Peyer's patch (tissue), 4 donors: ENCODE measurements around the gene SH3TC1. TPM values are rescaled to one million over a fixed set of nuclear protein-coding genes. Genes with fewer than 3 reads are reported as not detected.
A peak's percentile ranks its signal among the peaks of the same experiment; 100 is the strongest.

Source experiments
- DNase-seq, 3 donors: peaks; one replicate each; pipeline ENCODE4 v3.0.0-alpha.2; 2017 to 2019
- H3K27ac ChIP-seq, 4 donors: fragments of 200-600 bp; sonication (generic); one replicate each; pipeline ENCODE4 v1.5.1; 2016 to 2019
- H3K27me3 ChIP-seq, 2 donors: fragments of 200-600 bp; sonication (generic); one replicate each; pipeline ENCODE4 v1.5.1; 2019
- H3K36me3 ChIP-seq, 3 donors: fragments of 200-600 bp; sonication (generic); one replicate each; pipeline ENCODE4 v1.5.1; 2016 to 2019
- H3K4me1 ChIP-seq, 4 donors: fragments of 200-600 bp; sonication (generic); one replicate each; pipeline ENCODE4 v1.5.1; 2016 to 2019
- H3K4me3 ChIP-seq, 4 donors: fragments of 200-600 bp; sonication (generic); 1 replicate in 3 of 4; 2 replicates in 1 of 4; pipeline ENCODE4 v1.5.1; 2016 to 2019; ENCODE audit warnings: mild to moderate bottlenecking in 1 of 4
- H3K9me3 ChIP-seq, 4 donors: fragments of 200-600 bp; sonication (generic); one replicate each; pipeline ENCODE4 v1.5.1; 2016 to 2019; ENCODE audit warnings: mild to moderate bottlenecking in 1 of 4
- CTCF ChIP-seq, 6 experiments: fragments of 450-650 bp in 4 of 6; fragments of 200-600 bp in 2 of 6; sonication (generic) in 1 of 6; IDR thresholded peaks; one replicate each; pipeline ENCODE4 v1.5.1; 2017 to 2019; ENCODE audit warnings: antibody characterized with exemption in 6 of 6, mild to moderate bottlenecking in 3 of 6, moderate library complexity in 1 of 6
- POLR2A ChIP-seq, 2 donors: fragments of 450-650 bp; IDR thresholded peaks; one replicate each; pipeline ENCODE4 v1.5.1; 2017; ENCODE audit warnings: antibody characterized with exemption in 2 of 2, mild to moderate bottlenecking in 2 of 2, moderate library complexity in 2 of 2
- total RNA-seq, 4 donors: library from RNA; depleted of rRNA; stranded (reverse); fragments of >200 nt; gene quantifications; one replicate each; pipeline ENCODE4 v1.1.0, GENCODE V29; 2016

SH3TC1 gene
- total RNA-seq, 4 donors from 2014 or later: 4.2 to 88.3 (median 11.8) TPM

GRCh38 chr4:8270912-8271815 lies 72.1 kb downstream of the SH3TC1 start:
- no peak for TF ChIP-seq CTCF (IDR thresholded peaks at IDR 0.05)
- TF ChIP-seq POLR2A (IDR thresholded peaks at IDR 0.05): no peak
- Histone ChIP-seq H3K4me1 (peaks cover 0 to 25% (median 0%) of the 10 kb centered on the region in 4 donors), H3K27ac (peak overlapping the region in 2 of 4 donors; percentile 10 to 56), H3K9me3 (no peaks in the 10 kb centered on the region), H3K4me3 (peak overlapping the region in 3 of 4 donors; percentile 27 to 49 (median 47)), H3K36me3 (no peaks in the 10 kb centered on the region), H3K27me3 (no peaks in the 10 kb centered on the region)
- no peak for DNase-seq

GRCh38 chr4:8271821-8272220 lies 72.7 kb downstream of the SH3TC1 start:
- TF ChIP-seq CTCF (IDR thresholded peaks at IDR 0.05): no peak
- TF ChIP-seq POLR2A (IDR thresholded peaks at IDR 0.05): no peak
- Histone ChIP-seq H3K9me3 (no peaks in the 10 kb centered on the region), H3K4me3 (peak overlapping the region in 1 of 4 donors; percentile 14), H3K4me1 (peaks cover 0 to 25% (median 0%) of the 10 kb centered on the region in 4 donors), H3K27ac (peak overlapping the region in 1 of 4 donors; percentile 35), H3K27me3 (no peaks in the 10 kb centered on the region), H3K36me3 (no peaks in the 10 kb centered on the region)
- DNase-seq: no peak

GRCh38 chr4:8272472-8273428 lies 73.7 kb downstream of the SH3TC1 start:
- no peaks in the 10 kb centered on the region for H3K36me3 ChIP-seq
- peaks cover 0 to 31% (median 0%) of the 10 kb centered on the region in 4 donors for H3K4me1 ChIP-seq
- peak overlapping the region in 1 of 4 donors; percentile 14 for H3K4me3 ChIP-seq
- no peak for DNase-seq
- no peaks in the 10 kb centered on the region for H3K27me3 ChIP-seq
- H3K9me3 ChIP-seq: no peaks in the 10 kb centered on the region
- peak overlapping the region in 3 of 4 donors; percentile 32 to 38 (median 35) for H3K27ac ChIP-seq
- TF ChIP-seq CTCF (IDR thresholded peaks at IDR 0.05): no peak
- no peak for TF ChIP-seq POLR2A (IDR thresholded peaks at IDR 0.05)

GRCh38 chr4:8273450-8273849 lies 74.4 kb downstream of the SH3TC1 start:
- no peak for DNase-seq
- no peaks in the 10 kb centered on the region for H3K9me3 ChIP-seq
- peak overlapping the region in 2 of 4 donors; percentile 32 to 35 for H3K27ac ChIP-seq
- H3K4me1 ChIP-seq: peaks cover 0 to 34% (median 0%) of the 10 kb centered on the region in 4 donors
- no peak overlapping the region for H3K4me3 ChIP-seq
- TF ChIP-seq POLR2A (IDR thresholded peaks at IDR 0.05): no peak
- H3K27me3 ChIP-seq: no peaks in the 10 kb centered on the region
- H3K36me3 ChIP-seq: no peaks in the 10 kb centered on the region

GRCh38 chr4:8274066-8274652 lies 75.1 kb downstream of the SH3TC1 start:
- H3K4me3 ChIP-seq: no peak overlapping the region
- H3K4me1 ChIP-seq: peaks cover 0 to 41% (median 0%) of the 10 kb centered on the region in 4 donors
- peak overlapping the region in 2 of 4 donors; percentile 32 to 46 for H3K27ac ChIP-seq
- no peak for TF ChIP-seq POLR2A (IDR thresholded peaks at IDR 0.05)
- no peak for TF ChIP-seq CTCF (IDR thresholded peaks at IDR 0.05)
- no peaks in the 10 kb centered on the region for H3K27me3 ChIP-seq
- no peaks in the 10 kb centered on the region for H3K9me3 ChIP-seq
- DNase-seq: no peak
- H3K36me3 ChIP-seq: no peaks in the 10 kb centered on the region
